GM18517 (cell line): ENCODE results near the gene DNAJC21.

Experiments used
- ATAC-seq: cut with Tn5 transposase; IDR thresholded peaks from one replicate; pipeline ENCODE4 v1.9.1; 2021; ENCODE audit warnings: mild to moderate bottlenecking, moderate library complexity; ENCODE audit not compliant: unreplicated experiment

The DNAJC21 gene

GRCh38 chr5:34929134-34929719, at the start of gene DNAJC21:
Gene DNAJC21, plus strand, starts transcription at chr5:34929559. Its CDS starts 261 bp downstream, at chr5:34929820.
- peak; percentile 86 for ATAC-seq

- ATAC-seq = no peak
These were observed 48.1 kb upstream of the DNAJC21 start for GRCh38 chr5:34881246-34881645.

GRCh38 chr5:34886392-34887119, 42.8 kb upstream of the DNAJC21 start:
- no peak for ATAC-seq

- no peak for ATAC-seq
These were observed 40.0 kb upstream of the DNAJC21 start for GRCh38 chr5:34889394-34889793.

- ATAC-seq = no peak
These were observed 37.4 kb upstream of the DNAJC21 start for GRCh38 chr5:34891981-34892380.

- ATAC-seq = no peak
These were observed 36.9 kb upstream of the DNAJC21 start for GRCh38 chr5:34892414-34892813.

GRCh38 chr5:34894716-34895115, 34.6 kb upstream of the DNAJC21 start:
- no peak for ATAC-seq

GRCh38 chr5:34895641-34896419, 33.5 kb upstream of the DNAJC21 start:
- ATAC-seq = no peak

- no peak for ATAC-seq
These were observed 31.7 kb upstream of the DNAJC21 start for GRCh38 chr5:34897646-34898045.

- ATAC-seq = peak; percentile 79
These were observed 31.0 kb upstream of the DNAJC21 start for GRCh38 chr5:34898258-34898895.

- ATAC-seq = no peak
These were observed 30.3 kb upstream of the DNAJC21 start for GRCh38 chr5:34899066-34899465.

GRCh38 chr5:34900652-34901051, 28.7 kb upstream of the DNAJC21 start:
- ATAC-seq = no peak

- no peak for ATAC-seq
These were observed 26.1 kb upstream of the DNAJC21 start for GRCh38 chr5:34903260-34903659.

- ATAC-seq = no peak
These were observed 23.8 kb upstream of the DNAJC21 start for GRCh38 chr5:34905564-34905963.

GRCh38 chr5:34913072-34913471, 16.3 kb upstream of the DNAJC21 start:
- ATAC-seq = no peak

- peak; percentile 17 for ATAC-seq
These were observed 14.7 kb upstream of the DNAJC21 start for GRCh38 chr5:34914671-34915138.

- peak; percentile 95 for ATAC-seq
These were observed 14.1 kb upstream of the DNAJC21 start, which contains the start of the genes BRIX1 and RAD1 for GRCh38 chr5:34915139-34915855. Gene BRIX1, plus strand, starts transcription at chr5:34915711. Its CDS starts 28 bp downstream, at chr5:34915739. Gene RAD1, minus strand, starts transcription at chr5:34915504. Its CDS starts 612 bp downstream, at chr5:34914892.

GRCh38 chr5:34915856-34916192, 13.5 kb upstream of the DNAJC21 start:
- peak; percentile 26 for ATAC-seq

- ATAC-seq = no peak
These were observed 12.8 kb upstream of the DNAJC21 start for GRCh38 chr5:34916518-34916917.

GRCh38 chr5:34918025-34918424, 11.3 kb upstream of the DNAJC21 start:
- no peak for ATAC-seq
